ENCODE results near the gene CDH24. TPM values are rescaled to one million over a fixed set of nuclear protein-coding genes. Genes with fewer than 3 reads are reported as not detected.

The CDH24 gene
- polyA plus RNA-seq, 1 donor from 2014 or later: 0.09 TPM

GRCh38 chr14:23071921-23072539 is 14.7 kb upstream of the CDH24 start:
- no peaks in the 10 kb centered on the region for H3K27me3 Mint-ChIP-seq
- peak overlapping the region; percentile 88 to 98 (median 95) for H3K4me3 Mint-ChIP-seq
- peaks cover 20 to 30% (median 25%) of the 10 kb centered on the region in 3 donors for H3K4me1 Mint-ChIP-seq
- no peaks in the 10 kb centered on the region for H3K36me3 Mint-ChIP-seq
- peak overlapping the region in 2 of 3 donors; percentile 88 to 93 for H3K27ac Mint-ChIP-seq
- no peaks in the 10 kb centered on the region for H3K9me3 Mint-ChIP-seq

GRCh38 chr14:23071244-23071920 is 14.1 kb upstream of the CDH24 start:
- Mint-ChIP-seq H3K27ac (peak overlapping the region; percentile 88 to 94 (median 93)), H3K4me3 (peak overlapping the region; percentile 88 to 98 (median 95)), H3K9me3 (no peaks in the 10 kb centered on the region), H3K27me3 (no peaks in the 10 kb centered on the region), H3K36me3 (no peaks in the 10 kb centered on the region), H3K4me1 (peaks cover 20 to 30% (median 25%) of the 10 kb centered on the region in 3 donors)

- no peaks in the 10 kb centered on the region for H3K27me3 Mint-ChIP-seq
- peaks cover 20 to 30% (median 25%) of the 10 kb centered on the region in 3 donors for H3K4me1 Mint-ChIP-seq
- peak overlapping the region; percentile 88 to 94 (median 93) for H3K27ac Mint-ChIP-seq
- peaks cover 3% of the 10 kb centered on the region for H3K36me3 Mint-ChIP-seq
- H3K9me3 Mint-ChIP-seq: no peaks in the 10 kb centered on the region
- H3K4me3 Mint-ChIP-seq: peak overlapping the region; percentile 88 to 98 (median 95)
Measured at GRCh38 chr14:23070262-23071129, 13.2 kb upstream of the CDH24 start.

GRCh38 chr14:23069413-23069806 is 12.1 kb upstream of the CDH24 start:
- H3K36me3 Mint-ChIP-seq: peaks cover 3% of the 10 kb centered on the region
- H3K27ac Mint-ChIP-seq: peak overlapping the region; percentile 39 to 89 (median 53)
- peak overlapping the region in 3 of 4 donors; percentile 32 to 88 (median 49) for H3K4me3 Mint-ChIP-seq
- no peaks in the 10 kb centered on the region for H3K9me3 Mint-ChIP-seq
- peaks cover 20 to 30% (median 25%) of the 10 kb centered on the region in 3 donors for H3K4me1 Mint-ChIP-seq
- no peaks in the 10 kb centered on the region for H3K27me3 Mint-ChIP-seq

GRCh38 chr14:23068789-23069412 is 11.6 kb upstream of the CDH24 start:
- peak overlapping the region in 3 of 4 donors; percentile 32 to 88 (median 49) for H3K4me3 Mint-ChIP-seq
- H3K27ac Mint-ChIP-seq: peak overlapping the region; percentile 88 to 92 (median 89)
- H3K36me3 Mint-ChIP-seq: peaks cover 3% of the 10 kb centered on the region
- H3K9me3 Mint-ChIP-seq: no peaks in the 10 kb centered on the region
- no peaks in the 10 kb centered on the region for H3K27me3 Mint-ChIP-seq
- H3K4me1 Mint-ChIP-seq: peaks cover 20 to 30% (median 25%) of the 10 kb centered on the region in 3 donors

GRCh38 chr14:23067847-23068788 is 10.8 kb upstream of the CDH24 start:
- Mint-ChIP-seq H3K4me1 (peaks cover 20 to 30% (median 25%) of the 10 kb centered on the region in 3 donors), H3K4me3 (no peak overlapping the region), H3K27ac (peak overlapping the region in 2 of 3 donors; percentile 88 to 89), H3K9me3 (no peaks in the 10 kb centered on the region), H3K36me3 (peaks cover 3% of the 10 kb centered on the region), H3K27me3 (no peaks in the 10 kb centered on the region)

- Mint-ChIP-seq H3K27ac (no peak overlapping the region), H3K9me3 (no peaks in the 10 kb centered on the region), H3K4me3 (no peak overlapping the region), H3K4me1 (peaks cover 20 to 24% (median 23%) of the 10 kb centered on the region in 3 donors), H3K36me3 (peaks cover 3% of the 10 kb centered on the region), H3K27me3 (no peaks in the 10 kb centered on the region)
Measured at GRCh38 chr14:23066855-23067744, 9.8 kb upstream of the CDH24 start.

GRCh38 chr14:23066368-23066767 is 9.0 kb upstream of the CDH24 start:
- peaks cover 14 to 17% (median 16%) of the 10 kb centered on the region in 3 donors for H3K4me1 Mint-ChIP-seq
- peak overlapping the region in 1 of 4 donors; percentile 50 for H3K4me3 Mint-ChIP-seq
- no peaks in the 10 kb centered on the region for H3K9me3 Mint-ChIP-seq
- H3K27ac Mint-ChIP-seq: no peak overlapping the region
- H3K36me3 Mint-ChIP-seq: peaks cover 3% of the 10 kb centered on the region
- no peaks in the 10 kb centered on the region for H3K27me3 Mint-ChIP-seq

- Mint-ChIP-seq H3K4me1 (peaks cover under 1 to 3% (median 1%) of the 10 kb centered on the region in 3 donors), H3K4me3 (peak overlapping the region in 1 of 4 donors; percentile 6), H3K36me3 (peaks cover 5% of the 10 kb centered on the region)
Measured at GRCh38 chr14:23063601-23064000, 6.3 kb upstream of the CDH24 start.

GRCh38 chr14:23062002-23062401 is 4.7 kb upstream of the CDH24 start:
- Mint-ChIP-seq H3K9me3 (no peaks in the 10 kb centered on the region), H3K27ac (no peak overlapping the region), H3K4me1 (peaks cover 3 to 5% (median 4%) of the 10 kb centered on the region in 3 donors), H3K36me3 (peaks cover 7% of the 10 kb centered on the region), H3K27me3 (no peaks in the 10 kb centered on the region), H3K4me3 (no peak overlapping the region)

More at GRCh38 chr14:23063601-23064000, 6.3 kb upstream of the CDH24 start:
- no peaks in the 10 kb centered on the region for H3K9me3 Mint-ChIP-seq
- H3K27ac Mint-ChIP-seq: peak overlapping the region in 2 of 3 donors; percentile 59 to 67
- no peaks in the 10 kb centered on the region for H3K27me3 Mint-ChIP-seq

- no peak overlapping the region for H3K4me3 Mint-ChIP-seq
- no peaks in the 10 kb centered on the region for H3K9me3 Mint-ChIP-seq
- no peak overlapping the region for H3K27ac Mint-ChIP-seq
Measured at GRCh38 chr14:23060536-23061260, 3.4 kb upstream of the CDH24 start.

More at GRCh38 chr14:23060536-23061260, 3.4 kb upstream of the CDH24 start:
- Mint-ChIP-seq H3K27me3 (peaks cover 4% of the 10 kb centered on the region), H3K4me1 (peaks cover 5 to 13% (median 8%) of the 10 kb centered on the region in 3 donors), H3K36me3 (peaks cover 5% of the 10 kb centered on the region)
